ENCODE results near the gene FAM47E. TPM values are rescaled to one million over a fixed set of nuclear protein-coding genes. Genes with fewer than 3 reads are reported as not detected.

The FAM47E gene
- total RNA-seq, 1 experiment from 2014 or later = 2.0 TPM

DNA sequence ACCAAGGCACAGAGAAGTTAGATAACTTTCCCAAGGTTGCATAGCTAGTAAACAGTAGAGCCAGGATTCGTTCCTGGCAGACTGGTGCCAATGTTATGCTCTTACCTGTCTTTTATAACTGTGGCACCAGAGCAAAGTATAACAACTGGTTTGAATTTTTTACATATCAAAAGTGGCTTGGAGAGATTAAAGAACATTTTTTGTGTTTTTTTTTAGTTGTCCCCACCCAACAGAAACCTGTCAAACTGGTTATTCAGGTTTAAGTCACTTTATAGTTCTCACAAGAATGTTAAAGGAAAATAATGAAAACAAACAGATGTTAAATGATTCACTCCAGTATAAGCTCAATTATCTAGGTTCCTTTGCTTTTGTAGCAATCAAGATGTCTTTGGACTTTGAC is 15.6 kb upstream of the FAM47E start:
- Histone ChIP-seq H4K8ac (replicated peaks; ENCODE audit: insufficient read length, low read depth, low read length) (no peak overlapping the region), H3K79me2 (ENCODE audit: insufficient read depth, low read length) (no peaks in the 10 kb centered on the region), H3K14ac (ENCODE audit: insufficient read depth, low read length) (no peak overlapping the region), H4K20me1 (ENCODE audit: control insufficient read depth, insufficient read depth, insufficient read length) (no peaks in the 10 kb centered on the region), H3K79me1 (ENCODE audit: insufficient read depth, low read depth, low read length, poor library complexity, severe bottlenecking) (no peaks in the 10 kb centered on the region), H3K27me3 (ENCODE audit: insufficient read depth, low read length) (no peaks in the 10 kb centered on the region), H2AK5ac (ENCODE audit: insufficient read length, low read length) (no peak overlapping the region), H3K4me2 (ENCODE audit: insufficient read depth, insufficient read length, low read length) (peak overlapping the region; percentile 55), H3T11ph (ENCODE audit: low read length) (no peak overlapping the region), H2AFZ (ENCODE audit: low read length) (no peak overlapping the region), H2BK120ac (ENCODE audit: low read depth, low read length, poor library complexity, severe bottlenecking) (no peak overlapping the region), H3K23ac (ENCODE audit: insufficient read length, low read depth, low read length) (no peak overlapping the region), H4K91ac (ENCODE audit: insufficient read length, low read depth, low read length) (no peak overlapping the region), H3K23me2 (ENCODE audit: insufficient read length, low read depth, low read length, poor library complexity, severe bottlenecking) (peaks cover 7% of the 10 kb centered on the region), H3K27ac (ENCODE audit: insufficient read length, low read depth, low read length) (peak overlapping the region; percentile 62), H2BK20ac (ENCODE audit: low read depth, low read length, poor library complexity, severe bottlenecking) (no peak overlapping the region), H3K56ac (ENCODE audit: insufficient read length, low read depth, low read length) (no peak overlapping the region), H3K4me1 (ENCODE audit: insufficient read depth, low read length) (peaks cover 6% of the 10 kb centered on the region; the same call in 1 of the 2 replicates), H3K4ac (ENCODE audit: low read depth, low read length) (no peak overlapping the region), H2BK15ac (ENCODE audit: low read depth, low read length) (no peak overlapping the region), H3K18ac (ENCODE audit: insufficient read length, low read depth, low read length) (no peak overlapping the region), H3K9ac (ENCODE audit: extremely low read depth, insufficient read length, low read length) (no peak overlapping the region), H2BK12ac (ENCODE audit: insufficient read length, low read depth, low read length) (no peak overlapping the region), H4K5ac (ENCODE audit: insufficient read length, low read depth, low read length) (no peak overlapping the region), H3K9me3 (ENCODE audit: control insufficient read depth, low read depth, low read length) (no peaks in the 10 kb centered on the region), H2BK5ac (ENCODE audit: insufficient read length, low read length) (no peak overlapping the region)
- Mint-ChIP-seq H3K9me3 (peaks cover 13 to 16% of the 10 kb centered on the region in 2 experiments), H3K36me3 (ENCODE audit: insufficient read depth in 1 of 3, low read depth in 3 of 3) (peaks cover 2 to 16% (median 4%) of the 10 kb centered on the region in 3 experiments; a peak in 5 of 7 replicates), H3K4me1 (peaks cover 30 to 41% of the 10 kb centered on the region in 2 experiments), H3K27ac (peak overlapping the region in 2 of 3 experiments; percentile 68 to 91; a peak in 4 of 7 replicates), H3K4me3 (no peak overlapping the region), H3K27me3 (ENCODE audit: low read depth) (no peaks in the 10 kb centered on the region; the same call in 1 of the 2 replicates)
- no peak for TF ChIP-seq CTCF (conservative IDR thresholded peaks at IDR 0.05)
- no CpG with 5 or more reads among the region's 1 CpG for WGBS (ENCODE audit: extremely low coverage, insufficient read length, low lambda C conversion rate)
- no peak for DNase-seq

All from H9 (cell line).